GM12801 (cell line): Measurements from ENCODE around the gene CAPN12.

Experiments used
- CTCF ChIP-seq: IDR thresholded peaks from one replicate; pipeline ENCODE4 v1.5.1; 2011; ENCODE audit warnings: control low read depth; ENCODE audit not compliant: insufficient read length; ENCODE audit errors: extremely low read depth

Gene CAPN12

GRCh38 chr19:38744298-38744681 is at the start of gene CAPN12:
TSS of gene CAPN12 (minus strand) at chr19:38744474. CDS start at chr19:38744165, 309 bp downstream.
- TF ChIP-seq CTCF, result no peak

GRCh38 chr19:38793671-38794070 is 49.4 kb upstream of the CAPN12 start:
- TF ChIP-seq CTCF, result no peak

GRCh38 chr19:38793177-38793576 is 48.9 kb upstream of the CAPN12 start:
- TF ChIP-seq CTCF, result no peak

GRCh38 chr19:38792250-38793111 is 48.2 kb upstream of the CAPN12 start:
- no peak for TF ChIP-seq CTCF

GRCh38 chr19:38788478-38789243 is 44.4 kb upstream of the CAPN12 start, which contains the start of gene LGALS7B:
TSS of gene LGALS7B (plus strand) at chr19:38789200. CDS start at chr19:38789227, 27 bp downstream.
- no peak for TF ChIP-seq CTCF

- TF ChIP-seq CTCF, result no peak
These were observed 42.4 kb upstream of the CAPN12 start for GRCh38 chr19:38786572-38787265.

- no peak for TF ChIP-seq CTCF
These were observed 41.0 kb upstream of the CAPN12 start for GRCh38 chr19:38785187-38785699.
